ENCODE measurements around the gene ADD3. TPM values are rescaled to one million over a fixed set of nuclear protein-coding genes. Genes with fewer than 3 reads are reported as not detected.
"Not testable (repeated sequence)": the region's sequence is repeated elsewhere in the genome, so short reads cannot be mapped to it uniquely, and the experiment has no call there.

Gene ADD3
- total and polyA plus RNA-seq, 9 donors = 79.8 to 135 (median 93.6) TPM

- Histone ChIP-seq H3K27me3 (ENCODE audit: control insufficient read depth, insufficient read depth, low read length) (no peaks in the 10 kb centered on the region), H3K27ac (ENCODE audit: low read length) (no peak overlapping the region), H3K9me3 (replicated peaks; ENCODE audit: control insufficient read depth, low read depth, low read length) (no peaks in the 10 kb centered on the region), H3K4me1 (ENCODE audit: control insufficient read depth, insufficient read depth, low read length) (peaks cover 3% of the 10 kb centered on the region), H3K36me3 (ENCODE audit: control insufficient read depth, insufficient read depth, low read length) (peaks cover 18% of the 10 kb centered on the region), H3K4me3 (ENCODE audit: low read length) (no peak overlapping the region)
- no CpG with 5 or more reads among the region's 1 CpG for WGBS (ENCODE audit: insufficient coverage)
- peak; percentile 34 for DNase-seq
These were observed 111.3 kb downstream of the ADD3 start for GRCh38 chr10:110118891-110119621.

GRCh38 chr10:110123594-110123993 lies 115.8 kb downstream of the ADD3 start:
- DNase-seq = no peak
- Histone ChIP-seq H3K36me3 (ENCODE audit: control insufficient read depth, insufficient read depth, low read length) (peaks cover 13% of the 10 kb centered on the region), H3K9me3 (replicated peaks; ENCODE audit: control insufficient read depth, low read depth, low read length) (no peaks in the 10 kb centered on the region), H3K27me3 (ENCODE audit: control insufficient read depth, insufficient read depth, low read length) (no peaks in the 10 kb centered on the region), H3K4me3 (ENCODE audit: low read length) (no peak overlapping the region), H3K27ac (ENCODE audit: low read length) (no peak overlapping the region), H3K4me1 (ENCODE audit: control insufficient read depth, insufficient read depth, low read length) (peaks cover 3% of the 10 kb centered on the region)
- no CpG with 5 or more reads among the region's 2 CpGs for WGBS (ENCODE audit: insufficient coverage)

- Histone ChIP-seq H3K36me3 (ENCODE audit: control insufficient read depth, insufficient read depth, low read length) (peaks cover 21% of the 10 kb centered on the region), H3K4me1 (ENCODE audit: control insufficient read depth, insufficient read depth, low read length) (no peaks in the 10 kb centered on the region), H3K27ac (ENCODE audit: low read length) (no peak overlapping the region), H3K4me3 (ENCODE audit: low read length) (no peak overlapping the region), H3K9me3 (replicated peaks; ENCODE audit: control insufficient read depth, low read depth, low read length) (no peaks in the 10 kb centered on the region), H3K27me3 (ENCODE audit: control insufficient read depth, insufficient read depth, low read length) (no peaks in the 10 kb centered on the region)
- no peak for DNase-seq
These were observed 121.7 kb downstream of the ADD3 start for GRCh38 chr10:110129490-110129889.

GRCh38 chr10:110134917-110135316 lies 127.1 kb downstream of the ADD3 start:
- H3K36me3 ChIP-seq (ENCODE audit: control insufficient read depth, insufficient read depth, low read length) = peaks cover 13% of the 10 kb centered on the region
- no CpG with 5 or more reads among the region's 3 CpGs for WGBS (ENCODE audit: insufficient coverage)

GRCh38 chr10:110135836-110136235 lies 128.1 kb downstream of the ADD3 start:
- not testable (repeated sequence) for H3K9me3 ChIP-seq (replicated peaks; ENCODE audit: control insufficient read depth, low read depth, low read length); H3K27me3 ChIP-seq (ENCODE audit: control insufficient read depth, insufficient read depth, low read length); DNase-seq; H3K4me3 ChIP-seq (ENCODE audit: low read length); H3K27ac ChIP-seq (ENCODE audit: low read length); H3K36me3 ChIP-seq (ENCODE audit: control insufficient read depth, insufficient read depth, low read length); H3K4me1 ChIP-seq (ENCODE audit: control insufficient read depth, insufficient read depth, low read length)
- no CpG with 5 or more reads among the region's 6 CpGs for WGBS (ENCODE audit: insufficient coverage)

More at GRCh38 chr10:110134917-110135316, 127.1 kb downstream of the ADD3 start:
- no peaks in the 10 kb centered on the region for H3K4me1 ChIP-seq (ENCODE audit: control insufficient read depth, insufficient read depth, low read length)
- no peaks in the 10 kb centered on the region for H3K9me3 ChIP-seq (replicated peaks; ENCODE audit: control insufficient read depth, low read depth, low read length)
- no peak overlapping the region for H3K4me3 ChIP-seq (ENCODE audit: low read length)
- H3K27me3 ChIP-seq (ENCODE audit: control insufficient read depth, insufficient read depth, low read length) = no peaks in the 10 kb centered on the region
- H3K27ac ChIP-seq (ENCODE audit: low read length) = no peak overlapping the region
- DNase-seq = no peak

- Histone ChIP-seq H3K27ac (ENCODE audit: low read length) (no peak overlapping the region), H3K27me3 (ENCODE audit: control insufficient read depth, insufficient read depth, low read length) (no peaks in the 10 kb centered on the region), H3K4me1 (ENCODE audit: control insufficient read depth, insufficient read depth, low read length) (peaks cover 4% of the 10 kb centered on the region), H3K9me3 (replicated peaks; ENCODE audit: control insufficient read depth, low read depth, low read length) (no peaks in the 10 kb centered on the region), H3K4me3 (ENCODE audit: low read length) (no peak overlapping the region), H3K36me3 (ENCODE audit: control insufficient read depth, insufficient read depth, low read length) (peaks cover 3% of the 10 kb centered on the region)
- no CpG with 5 or more reads among the region's 2 CpGs for WGBS (ENCODE audit: insufficient coverage)
- peak; percentile 85 for DNase-seq
These were observed 129.4 kb downstream of the ADD3 start for GRCh38 chr10:110137142-110137545.

- H3K27ac ChIP-seq (ENCODE audit: low read length) = no peak overlapping the region
- DNase-seq = peak; percentile 78
These were observed 130.5 kb downstream of the ADD3 start for GRCh38 chr10:110138197-110138812.

GRCh38 chr10:110141185-110141584 lies 133.4 kb downstream of the ADD3 start:
- Histone ChIP-seq H3K9me3 (replicated peaks; ENCODE audit: control insufficient read depth, low read depth, low read length) (no peaks in the 10 kb centered on the region), H3K4me1 (ENCODE audit: control insufficient read depth, insufficient read depth, low read length) (peaks cover 4% of the 10 kb centered on the region), H3K27ac (ENCODE audit: low read length) (no peak overlapping the region), H3K27me3 (ENCODE audit: control insufficient read depth, insufficient read depth, low read length) (no peaks in the 10 kb centered on the region), H3K36me3 (ENCODE audit: control insufficient read depth, insufficient read depth, low read length) (no peaks in the 10 kb centered on the region), H3K4me3 (ENCODE audit: low read length) (no peak overlapping the region)
- no peak for DNase-seq
- no CpG with 5 or more reads among the region's 1 CpG for WGBS (ENCODE audit: insufficient coverage)

More at GRCh38 chr10:110138197-110138812, 130.5 kb downstream of the ADD3 start:
- peaks cover 4% of the 10 kb centered on the region for H3K4me1 ChIP-seq (ENCODE audit: control insufficient read depth, insufficient read depth, low read length)
- H3K36me3 ChIP-seq (ENCODE audit: control insufficient read depth, insufficient read depth, low read length) = peaks cover 1% of the 10 kb centered on the region
- H3K4me3 ChIP-seq (ENCODE audit: low read length) = no peak overlapping the region
- H3K27me3 ChIP-seq (ENCODE audit: control insufficient read depth, insufficient read depth, low read length) = no peaks in the 10 kb centered on the region
- no peaks in the 10 kb centered on the region for H3K9me3 ChIP-seq (replicated peaks; ENCODE audit: control insufficient read depth, low read depth, low read length)
- no CpG with 5 or more reads among the region's 5 CpGs for WGBS (ENCODE audit: insufficient coverage)

GRCh38 chr10:110141871-110142635 lies 134.3 kb downstream of the ADD3 start:
- no peaks in the 10 kb centered on the region for H3K36me3 ChIP-seq (ENCODE audit: control insufficient read depth, insufficient read depth, low read length)
- H3K27me3 ChIP-seq (ENCODE audit: control insufficient read depth, insufficient read depth, low read length) = no peaks in the 10 kb centered on the region
- WGBS (ENCODE audit: insufficient coverage) = 73% methylated on average over 8 of the region's 9 CpGs
- peaks cover 4% of the 10 kb centered on the region for H3K4me1 ChIP-seq (ENCODE audit: control insufficient read depth, insufficient read depth, low read length)
- H3K4me3 ChIP-seq (ENCODE audit: low read length) = no peak overlapping the region
- no peaks in the 10 kb centered on the region for H3K9me3 ChIP-seq (replicated peaks; ENCODE audit: control insufficient read depth, low read depth, low read length)
- DNase-seq = no peak
- no peak overlapping the region for H3K27ac ChIP-seq (ENCODE audit: low read length)

- H3K9me3 ChIP-seq (replicated peaks; ENCODE audit: control insufficient read depth, low read depth, low read length) = no peaks in the 10 kb centered on the region
- no peak for DNase-seq
- WGBS (ENCODE audit: insufficient coverage) = 77% methylated on average over 6 of the region's 6 CpGs
These were observed 135.2 kb downstream of the ADD3 start for GRCh38 chr10:110142965-110143364.

More at GRCh38 chr10:110142965-110143364, 135.2 kb downstream of the ADD3 start:
- Histone ChIP-seq H3K27ac (ENCODE audit: low read length) (no peak overlapping the region), H3K4me1 (ENCODE audit: control insufficient read depth, insufficient read depth, low read length) (peaks cover 4% of the 10 kb centered on the region), H3K27me3 (ENCODE audit: control insufficient read depth, insufficient read depth, low read length) (no peaks in the 10 kb centered on the region), H3K36me3 (ENCODE audit: control insufficient read depth, insufficient read depth, low read length) (no peaks in the 10 kb centered on the region), H3K4me3 (ENCODE audit: low read length) (no peak overlapping the region)
